Loucy (cell line): ENCODE measurements around the gene RASSF7.

Experiments used
- EZH2phosphoT487 ChIP-seq: fragments of 200-600 bp; IDR thresholded peaks from 2 replicates; pipeline ENCODE4 v1.6.1; 2018; ENCODE audit warnings: antibody characterized with exemption, mild to moderate bottlenecking, moderate library complexity, borderline replicate concordance
- TF ChIP-seq, protein P1 (sequence below): fragments of 200-600 bp; sonication (generic); conservative IDR thresholded peaks from 2 replicates; pipeline ENCODE4 v1.5.1; 2014; ENCODE audit warnings: mild to moderate bottlenecking, antibody characterized with exemption, low read length

DNA sequence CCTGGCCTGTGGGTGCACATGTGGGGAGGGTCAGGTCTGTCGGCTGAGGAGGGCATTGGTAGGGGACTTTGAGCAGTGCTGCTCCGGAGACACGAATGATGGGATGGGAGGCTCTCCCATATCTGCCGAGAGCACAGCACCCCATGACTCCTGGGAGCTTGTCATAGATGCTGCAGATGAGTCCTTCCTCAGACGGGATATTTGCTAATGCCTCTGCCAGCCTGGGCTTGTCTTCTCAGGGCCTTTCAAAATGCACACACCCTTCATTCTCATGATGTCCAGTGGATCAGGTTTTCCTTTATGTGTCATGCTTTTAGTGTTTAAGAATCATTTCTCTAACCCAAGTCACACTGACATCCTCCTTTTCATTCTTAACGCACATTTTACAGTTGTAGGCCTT, 45.6 kb upstream of the RASSF7 start:
- TF ChIP-seq, protein P1, sequence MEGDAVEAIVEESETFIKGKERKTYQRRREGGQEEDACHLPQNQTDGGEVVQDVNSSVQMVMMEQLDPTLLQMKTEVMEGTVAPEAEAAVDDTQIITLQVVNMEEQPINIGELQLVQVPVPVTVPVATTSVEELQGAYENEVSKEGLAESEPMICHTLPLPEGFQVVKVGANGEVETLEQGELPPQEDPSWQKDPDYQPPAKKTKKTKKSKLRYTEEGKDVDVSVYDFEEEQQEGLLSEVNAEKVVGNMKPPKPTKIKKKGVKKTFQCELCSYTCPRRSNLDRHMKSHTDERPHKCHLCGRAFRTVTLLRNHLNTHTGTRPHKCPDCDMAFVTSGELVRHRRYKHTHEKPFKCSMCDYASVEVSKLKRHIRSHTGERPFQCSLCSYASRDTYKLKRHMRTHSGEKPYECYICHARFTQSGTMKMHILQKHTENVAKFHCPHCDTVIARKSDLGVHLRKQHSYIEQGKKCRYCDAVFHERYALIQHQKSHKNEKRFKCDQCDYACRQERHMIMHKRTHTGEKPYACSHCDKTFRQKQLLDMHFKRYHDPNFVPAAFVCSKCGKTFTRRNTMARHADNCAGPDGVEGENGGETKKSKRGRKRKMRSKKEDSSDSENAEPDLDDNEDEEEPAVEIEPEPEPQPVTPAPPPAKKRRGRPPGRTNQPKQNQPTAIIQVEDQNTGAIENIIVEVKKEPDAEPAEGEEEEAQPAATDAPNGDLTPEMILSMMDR, result no peak
- TF ChIP-seq EZH2phosphoT487, result no peak
